HG03045 (cell line): ENCODE measurements around the gene NSD2.

Experiments
- ATAC-seq: cut with Tn5 transposase; IDR thresholded peaks from one replicate; pipeline ENCODE4 v1.9.1; 2021; ENCODE audit warnings: mild to moderate bottlenecking, moderate library complexity; ENCODE audit not compliant: unreplicated experiment

Gene NSD2

DNA sequence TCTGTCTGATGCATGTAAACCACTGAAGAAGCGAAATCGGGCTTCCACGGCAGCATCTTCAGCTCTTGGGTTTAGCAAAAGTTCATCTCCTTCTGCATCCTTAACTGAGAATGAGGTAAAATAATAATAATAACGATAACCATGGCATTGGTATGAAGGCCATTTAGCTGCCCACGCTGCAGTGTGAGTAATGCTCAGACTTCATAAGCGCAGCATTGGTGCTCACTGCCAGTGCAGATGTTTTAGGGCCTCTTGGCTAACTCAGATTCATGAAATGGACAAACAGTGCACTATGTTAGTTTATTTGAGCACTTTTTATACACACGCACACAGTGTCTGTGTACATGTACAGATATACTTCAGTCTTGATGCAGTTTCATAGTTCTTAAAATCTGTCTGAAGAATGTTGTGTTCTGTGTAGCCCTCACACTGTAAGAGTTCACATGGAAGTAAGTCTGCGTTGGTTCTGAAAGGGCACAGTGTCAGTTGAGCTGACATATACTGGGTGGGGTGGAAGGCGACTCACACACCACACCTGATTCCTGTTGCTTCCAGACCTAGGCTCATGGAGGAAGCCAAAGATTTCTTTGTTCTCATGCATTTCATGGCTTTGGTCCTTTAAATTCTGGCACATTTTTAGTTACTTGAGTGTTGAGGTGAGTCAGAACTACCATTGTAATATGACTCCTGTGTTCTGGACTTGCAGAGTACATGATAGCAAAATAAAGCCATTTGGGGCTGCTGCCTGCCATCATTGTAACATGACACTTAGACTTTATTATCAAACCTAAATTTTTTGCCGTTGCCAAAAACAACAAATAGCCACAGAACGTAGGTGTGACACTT is 68.7 kb downstream of the NSD2 start:
- no peak for ATAC-seq

DNA sequence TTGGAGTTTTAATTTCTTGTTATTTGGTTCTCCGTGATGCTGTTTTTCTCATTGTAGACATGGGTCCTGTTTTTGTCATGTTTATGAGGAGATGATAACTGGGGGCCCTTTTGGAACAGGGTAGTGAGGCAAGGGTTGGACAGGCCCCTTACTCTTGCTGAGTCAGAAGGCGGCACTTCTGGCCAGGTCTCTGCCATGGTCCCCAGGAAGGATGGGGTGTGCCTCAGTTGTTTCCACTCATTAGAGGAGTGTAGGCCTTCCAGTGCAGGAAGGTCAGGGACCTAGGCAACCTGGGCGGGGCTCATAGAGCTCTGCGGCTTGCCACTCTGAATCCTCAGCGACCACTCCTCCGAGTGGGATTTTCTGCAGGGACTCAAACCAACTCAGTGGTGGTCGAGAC is 69.4 kb downstream of the NSD2 start:
- ATAC-seq: no peak

DNA sequence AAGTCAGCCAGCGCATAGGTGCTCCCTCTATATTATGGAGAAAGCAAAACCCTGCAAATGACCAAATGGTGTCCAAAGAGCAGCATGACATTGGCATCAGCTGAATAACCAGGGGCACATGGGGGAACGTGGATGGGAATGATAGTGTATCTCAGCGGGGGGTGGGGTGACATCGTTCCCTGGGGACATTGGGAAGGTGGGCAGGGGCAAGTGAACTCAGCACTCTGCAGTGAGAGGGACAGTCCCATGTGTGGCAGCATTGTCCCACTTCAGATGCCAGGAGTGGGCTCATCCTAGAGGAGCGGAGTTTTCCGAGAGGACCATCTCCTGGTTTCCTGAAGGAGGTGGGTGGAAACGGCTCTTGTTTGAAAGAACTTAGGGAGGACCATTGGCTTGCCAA is 72.7 kb downstream of the NSD2 start:
- no peak for ATAC-seq

DNA sequence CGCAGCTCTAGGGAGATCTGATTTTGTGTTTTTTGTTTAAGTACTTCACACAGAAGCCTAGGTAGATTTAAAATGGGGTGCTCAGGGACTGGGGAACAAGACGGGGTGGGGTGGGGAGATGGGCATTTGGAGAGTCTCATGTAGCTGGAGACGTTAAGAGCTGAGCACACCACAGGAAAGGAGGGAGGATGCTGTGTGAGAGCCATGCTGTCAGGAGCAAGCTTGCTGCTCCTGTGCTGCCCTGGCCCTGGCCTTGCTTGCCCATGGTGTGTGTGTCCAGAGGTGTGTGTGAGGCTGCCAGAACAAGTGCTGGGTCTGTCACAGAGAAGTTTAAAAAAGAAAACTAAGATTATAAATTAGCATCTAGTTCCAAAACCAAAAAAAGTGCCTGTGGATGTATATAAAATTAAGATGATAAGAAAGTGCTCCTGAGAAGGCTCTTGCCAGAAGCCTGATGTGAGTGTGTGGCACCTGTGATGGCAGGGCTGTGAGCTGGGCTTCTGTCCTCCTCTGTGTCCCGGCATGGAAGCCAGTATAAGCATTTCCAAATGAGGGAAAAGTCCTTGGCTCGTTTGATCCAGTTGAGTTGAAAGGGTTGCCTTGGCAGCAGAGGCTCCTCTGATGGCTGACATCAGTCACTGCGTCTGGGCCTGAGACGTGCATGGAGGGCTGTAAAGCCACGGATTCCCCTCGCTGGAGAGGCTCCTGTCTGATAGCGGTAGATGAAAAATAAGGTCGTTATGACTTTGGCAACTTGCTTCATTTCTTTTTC is 74.1 kb downstream of the NSD2 start:
- no peak for ATAC-seq

DNA sequence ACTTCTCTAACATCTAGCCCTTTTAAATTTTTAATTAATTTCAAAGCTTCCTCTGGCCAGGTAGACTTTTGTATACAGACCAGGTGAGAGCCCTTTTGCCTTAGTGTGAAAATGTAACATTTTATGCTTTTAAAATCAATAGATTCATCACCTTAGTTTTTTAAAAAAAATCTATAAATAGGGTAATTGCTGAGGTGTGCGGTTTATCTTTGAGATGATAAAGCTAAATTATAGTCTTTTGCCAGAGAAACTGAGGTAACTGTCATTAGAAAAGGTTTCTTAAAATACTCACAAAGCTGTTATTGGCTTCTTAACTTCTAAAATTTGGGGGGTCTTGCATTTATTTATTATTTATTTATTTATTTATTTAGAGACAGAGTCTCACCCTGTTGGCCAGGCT is 74.7 kb downstream of the NSD2 start:
- no peak for ATAC-seq

DNA sequence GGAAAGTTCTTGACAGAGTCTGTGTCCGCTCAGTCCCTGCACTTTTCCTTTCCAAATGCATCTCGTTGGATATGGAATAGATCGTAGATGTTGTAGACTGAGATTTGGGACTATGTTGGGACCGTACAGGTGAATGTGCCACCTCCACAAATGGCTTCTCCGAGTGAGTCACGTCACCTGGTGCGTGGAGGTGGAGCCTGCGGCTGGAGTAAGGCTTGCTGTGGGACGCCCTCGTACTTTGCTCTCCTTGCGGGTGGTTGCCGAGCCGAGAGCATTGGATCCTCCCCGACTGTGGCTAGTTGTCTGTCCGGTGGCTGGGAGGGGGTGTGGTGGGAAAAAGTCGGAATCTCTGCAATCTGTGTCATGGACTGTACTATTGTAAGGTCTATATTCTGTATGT is 77.0 kb downstream of the NSD2 start:
- ATAC-seq: no peak

DNA sequence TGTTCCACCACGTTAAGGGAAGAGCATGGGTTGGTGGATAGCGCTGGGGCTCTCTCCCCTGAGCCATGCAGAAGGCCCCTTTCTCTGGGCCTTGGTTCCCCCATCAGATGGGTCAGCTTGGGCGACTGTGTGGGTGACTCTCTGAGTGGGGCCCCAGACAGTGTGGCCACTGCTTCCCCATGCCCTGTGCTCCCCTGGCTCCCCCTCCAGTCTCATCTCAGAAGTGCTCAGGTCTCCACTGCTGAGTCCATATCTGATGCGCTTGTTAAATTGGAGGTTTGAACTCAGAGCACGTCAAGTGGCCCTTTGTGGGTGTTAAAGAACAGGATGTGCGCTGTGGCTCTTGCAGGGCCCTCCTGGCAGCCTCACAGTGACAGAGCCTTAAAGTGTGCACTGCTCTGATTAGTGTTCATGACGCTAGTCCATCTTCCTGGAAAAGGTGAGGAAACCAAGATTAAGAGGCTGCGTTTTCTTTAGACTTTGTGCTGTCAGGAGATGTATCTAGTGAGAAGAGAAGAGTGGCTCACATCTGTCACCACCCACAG is 77.8 kb downstream of the NSD2 start:
- ATAC-seq: no peak

DNA sequence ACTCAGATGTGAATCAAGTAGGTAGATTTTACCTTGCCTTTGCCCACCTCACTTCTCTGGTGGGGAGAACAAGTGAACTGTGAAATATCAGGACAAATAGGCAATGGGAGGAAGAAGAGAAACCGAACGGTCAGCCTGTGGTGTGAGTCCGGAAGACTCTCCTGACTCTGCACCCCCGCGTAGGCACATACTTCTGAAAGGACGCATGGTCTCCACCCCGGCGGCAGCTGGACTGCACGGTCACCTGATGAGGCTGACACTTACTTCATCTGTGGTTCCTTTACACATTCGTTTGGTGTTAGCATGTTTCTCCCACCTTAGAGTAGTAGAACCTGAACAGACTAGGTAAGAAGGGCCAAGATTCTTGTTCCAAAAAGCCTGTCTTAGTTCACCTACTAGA is 79.2 kb downstream of the NSD2 start:
- no peak for ATAC-seq

DNA sequence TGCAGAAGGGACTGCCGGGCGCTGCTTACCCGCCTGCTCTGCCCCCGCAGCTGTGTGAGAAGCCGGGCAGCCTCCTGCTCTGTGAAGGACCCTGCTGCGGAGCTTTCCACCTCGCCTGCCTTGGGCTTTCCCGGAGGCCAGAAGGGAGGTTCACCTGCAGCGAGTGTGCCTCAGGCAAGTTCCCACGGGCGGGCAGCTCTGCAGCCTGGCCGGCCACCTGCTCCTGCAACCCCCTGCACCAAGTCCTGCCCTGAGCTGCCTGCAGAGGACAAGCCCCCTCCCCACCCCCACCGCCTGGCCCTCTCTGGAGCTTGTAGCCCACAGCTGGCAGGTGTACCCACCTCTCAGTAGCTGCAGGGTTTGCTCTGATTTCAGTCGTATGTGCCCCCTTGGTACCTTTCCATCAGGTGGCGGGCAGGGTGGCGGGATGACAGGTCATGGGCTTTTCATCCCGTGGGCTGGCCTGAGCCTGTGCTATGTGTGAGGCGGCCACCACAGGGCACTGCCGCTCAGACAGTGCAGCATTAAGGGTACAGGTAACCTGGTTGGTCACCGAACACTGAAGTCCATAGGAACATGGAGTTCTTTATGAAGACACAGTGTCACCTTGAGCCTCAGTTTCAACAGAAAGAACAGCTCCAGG is 81.0 kb downstream of the NSD2 start:
- no peak for ATAC-seq

DNA sequence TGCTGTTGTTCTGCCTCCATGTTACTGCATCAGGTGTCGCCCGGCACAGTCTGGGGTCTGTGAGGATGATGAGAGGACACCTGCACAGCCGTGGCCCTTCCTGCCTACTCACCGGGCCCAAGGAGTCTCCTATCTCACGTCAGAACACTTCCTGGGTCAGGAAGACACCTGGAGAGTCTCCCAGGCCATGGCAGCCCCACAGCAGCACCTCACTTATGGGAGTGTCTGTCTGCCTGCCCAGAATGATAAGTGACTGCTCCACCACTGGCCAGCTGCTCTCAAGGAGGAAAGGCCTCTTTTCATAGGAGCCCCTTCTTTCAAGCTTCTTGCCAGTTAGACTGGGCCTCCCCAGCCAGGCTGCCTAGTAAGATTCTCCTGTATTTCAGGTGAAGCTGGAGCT is 81.5 kb downstream of the NSD2 start:
- no peak for ATAC-seq

DNA sequence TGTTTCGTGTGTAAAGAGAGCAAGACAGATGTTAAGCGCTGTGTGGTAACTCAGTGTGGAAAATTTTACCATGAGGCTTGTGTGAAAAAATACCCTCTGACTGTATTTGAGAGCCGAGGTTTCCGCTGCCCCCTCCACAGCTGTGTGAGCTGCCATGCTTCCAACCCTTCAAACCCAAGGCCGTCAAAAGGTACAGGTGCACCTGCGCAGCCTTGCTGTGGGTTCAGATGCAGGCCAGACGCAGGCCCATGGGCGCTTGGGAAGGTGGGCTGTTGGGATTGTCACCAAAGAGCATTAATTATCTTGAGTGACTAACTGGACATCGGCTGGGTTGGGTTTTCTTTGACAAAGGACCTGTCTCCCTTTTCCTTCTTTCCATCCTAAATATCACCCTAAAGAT is 82.1 kb downstream of the NSD2 start:
- ATAC-seq: no peak

DNA sequence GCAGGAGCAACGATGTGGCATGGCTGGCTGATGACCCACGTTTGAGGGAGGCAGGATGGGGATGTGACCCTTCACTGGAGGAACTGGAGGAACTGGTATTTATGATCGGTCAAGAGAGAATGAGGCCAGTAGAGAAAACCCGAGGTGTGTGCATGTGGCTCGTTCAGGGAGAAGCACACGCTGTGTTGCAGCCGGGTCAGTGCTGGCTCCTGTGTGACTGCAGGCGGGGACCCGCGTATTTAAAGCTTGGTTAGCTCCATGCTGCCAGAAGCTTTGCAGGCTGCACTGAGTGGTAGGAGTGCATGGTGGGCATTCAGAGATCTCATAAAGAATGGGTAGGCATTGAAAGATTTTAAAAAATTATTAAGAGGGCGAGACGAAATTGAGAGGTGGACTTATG is 85.4 kb downstream of the NSD2 start:
- no peak for ATAC-seq

DNA sequence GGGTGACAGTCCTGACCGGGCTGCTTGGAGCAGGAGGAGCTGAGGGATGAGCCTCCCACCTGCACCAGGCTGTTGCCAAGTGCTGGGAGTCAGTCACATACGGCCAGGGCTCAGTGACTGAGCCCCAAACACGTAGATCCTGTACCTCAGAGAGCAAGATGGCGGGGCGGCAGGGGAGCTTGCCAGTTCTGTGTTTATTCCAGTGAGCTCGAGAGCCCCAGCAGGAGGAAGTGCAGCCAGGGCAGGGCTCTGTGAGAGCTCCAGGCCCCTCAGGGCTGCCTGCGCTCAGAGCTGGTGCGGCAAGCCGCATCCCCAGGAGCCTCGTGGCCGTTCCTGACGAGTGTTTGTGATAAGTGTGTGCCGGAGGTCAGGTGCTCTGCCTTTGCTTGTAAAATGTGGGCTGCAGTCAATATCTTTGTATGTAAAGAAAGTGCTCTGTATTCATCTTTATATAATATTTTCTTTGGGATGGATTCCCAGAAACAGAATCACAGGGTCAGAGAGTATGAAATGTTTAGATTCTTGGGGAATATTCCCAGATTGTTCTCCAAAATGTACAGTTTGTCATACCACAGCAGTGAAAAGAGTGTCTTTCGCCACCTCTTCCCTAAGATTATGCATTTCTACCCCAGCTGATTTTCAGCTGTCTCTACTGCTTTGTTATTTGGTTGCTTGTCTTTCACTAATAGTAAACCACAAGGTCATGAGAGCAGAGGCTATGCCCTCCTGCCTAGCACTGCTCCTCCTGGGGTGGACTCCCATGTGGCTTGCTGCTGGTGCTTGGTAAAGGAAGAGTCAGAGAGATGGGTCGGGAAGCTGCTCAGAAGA is 87.3 kb downstream of the NSD2 start:
- no peak for ATAC-seq

DNA sequence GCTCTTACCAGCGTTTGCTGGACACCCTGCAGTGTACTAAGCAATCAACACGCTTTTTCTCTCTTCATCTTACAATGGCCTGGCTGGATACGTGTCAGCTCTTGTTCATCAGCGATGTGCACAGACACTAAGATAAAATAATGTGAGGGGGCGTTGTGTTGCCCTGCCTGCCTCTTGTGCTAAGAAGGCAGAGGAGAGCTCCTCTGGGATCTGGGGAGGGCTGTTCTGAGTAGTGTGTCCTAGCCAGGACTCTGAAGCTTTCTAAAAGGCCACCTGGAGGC is 87.9 kb downstream of the NSD2 start:
- no peak for ATAC-seq

DNA sequence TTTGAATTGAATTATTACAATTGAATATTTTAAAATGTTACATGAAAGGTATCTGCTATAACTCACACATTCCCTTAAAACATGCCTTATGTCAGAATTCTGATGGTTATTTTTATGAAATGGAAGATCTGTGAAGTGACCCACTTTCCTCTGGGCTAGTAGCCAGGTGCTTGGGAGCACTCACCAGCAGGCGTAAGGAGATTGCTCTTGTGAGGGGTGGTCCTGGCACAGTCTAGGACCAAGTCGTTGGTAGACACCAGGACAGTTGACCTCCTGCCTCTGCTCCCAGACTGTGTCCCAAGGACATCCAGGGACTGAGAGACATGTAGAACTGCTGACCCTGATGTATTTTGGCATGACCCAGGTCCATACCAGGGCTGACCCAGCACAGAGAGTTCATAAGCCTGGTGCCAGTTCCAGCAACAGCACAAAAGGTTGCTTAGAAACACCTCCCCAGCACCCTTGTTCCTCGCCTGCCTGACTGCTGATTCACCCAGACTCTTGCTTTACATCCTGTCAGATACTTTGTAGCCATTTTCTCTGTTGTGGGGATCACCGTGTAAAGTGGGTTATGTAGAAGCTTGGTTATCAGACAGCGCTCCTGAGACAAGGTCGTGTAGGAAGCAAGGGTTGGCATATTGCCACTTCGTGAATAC is 89.1 kb downstream of the NSD2 start:
- ATAC-seq: no peak

DNA sequence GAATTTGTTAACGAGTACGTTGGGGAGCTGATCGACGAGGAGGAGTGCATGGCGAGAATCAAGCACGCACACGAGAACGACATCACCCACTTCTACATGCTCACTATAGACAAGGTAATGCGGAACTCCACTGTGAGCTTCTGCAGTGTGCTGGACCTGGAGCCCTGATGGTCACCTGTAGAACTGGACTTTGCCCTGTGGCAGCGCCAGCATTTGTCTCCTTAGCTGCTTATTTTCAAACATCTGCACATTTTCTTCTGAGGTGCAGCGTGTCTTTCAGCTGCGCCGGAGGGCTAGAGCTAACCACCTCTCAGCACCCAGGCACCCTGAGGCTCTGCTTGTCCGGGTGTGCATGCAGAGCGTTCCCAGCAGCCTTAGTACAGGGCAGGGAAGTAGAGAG is 89.8 kb downstream of the NSD2 start:
- no peak for ATAC-seq

DNA sequence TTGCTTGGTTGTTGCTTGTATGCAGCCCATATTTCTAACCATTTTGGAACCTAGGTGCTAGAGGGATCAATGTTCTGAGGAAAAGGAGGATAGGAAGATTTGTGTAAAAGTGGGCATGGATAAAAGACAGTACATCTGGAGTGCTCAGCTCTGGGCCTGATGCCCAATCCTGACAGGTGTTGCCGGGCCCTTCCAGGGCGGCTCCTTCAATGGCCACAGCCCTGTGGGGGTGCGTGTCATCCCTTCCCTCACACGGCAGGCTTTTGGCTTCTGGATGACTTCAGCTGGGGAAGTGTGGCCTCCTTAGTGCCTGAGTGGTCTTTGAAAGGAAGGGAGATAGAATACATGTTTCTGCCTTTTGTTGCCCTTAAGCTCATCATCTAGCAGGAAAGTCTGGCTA is 90.4 kb downstream of the NSD2 start:
- ATAC-seq: no peak

DNA sequence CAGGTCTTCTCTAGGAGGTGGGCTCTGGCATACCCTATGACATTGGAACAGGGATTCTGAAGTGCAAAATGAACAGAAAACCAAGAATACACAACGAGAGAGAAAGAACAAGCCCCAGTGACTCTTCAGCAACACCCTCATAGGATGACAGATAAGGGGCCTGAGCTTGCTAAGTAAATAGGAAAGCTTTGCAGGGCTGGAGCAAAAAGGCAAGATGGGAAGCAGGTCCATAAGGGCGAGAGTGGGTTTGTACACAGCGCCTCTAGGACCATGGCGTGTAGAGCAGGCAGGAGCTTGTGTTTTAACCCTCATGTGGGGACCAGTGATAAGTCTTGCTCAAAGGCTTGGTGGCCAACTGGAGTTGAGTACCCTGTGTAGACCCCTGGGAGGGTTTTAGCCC is 91.8 kb downstream of the NSD2 start:
- ATAC-seq: no peak

DNA sequence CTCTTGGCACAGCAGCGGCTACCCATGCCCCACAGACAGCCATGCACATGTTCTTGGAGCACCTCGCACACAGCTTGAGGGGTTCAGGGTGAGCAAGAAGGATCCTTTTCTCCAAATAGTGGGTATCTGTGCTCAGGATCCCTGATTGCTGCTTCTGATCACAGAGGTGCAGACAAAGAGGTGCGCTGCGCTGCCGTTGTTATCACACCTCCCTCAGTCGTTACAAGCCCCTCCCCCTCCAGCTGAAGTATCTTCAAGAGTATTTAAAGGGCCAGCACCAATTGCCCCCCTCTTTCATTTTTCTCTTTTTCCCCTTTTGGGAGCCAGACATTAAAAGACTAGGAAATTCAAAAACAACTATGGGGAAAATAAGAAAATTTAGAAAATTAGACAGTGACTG is 93.2 kb downstream of the NSD2 start:
- no peak for ATAC-seq

DNA sequence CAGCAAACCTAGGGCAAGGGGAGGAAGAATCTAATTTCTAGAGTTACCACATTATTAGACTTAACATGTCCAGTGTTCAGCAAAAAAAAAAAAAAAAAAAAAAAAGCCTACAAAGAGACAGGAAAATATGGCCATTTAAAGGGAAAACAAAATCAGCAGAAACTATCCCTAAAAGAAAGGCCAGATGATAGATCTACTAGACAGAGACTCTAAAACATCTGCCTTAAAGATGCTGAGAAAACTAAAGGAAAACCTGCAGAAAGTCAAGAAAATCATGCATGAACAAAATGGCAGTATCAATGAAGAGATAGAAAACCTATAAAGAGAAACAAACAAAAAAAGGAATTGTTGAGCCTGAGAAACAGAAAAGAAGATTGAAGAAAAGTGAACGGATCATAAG is 93.8 kb downstream of the NSD2 start:
- no peak for ATAC-seq
